Spleen (tissue), 7 donors: ENCODE measurements around the gene S100A5.

ENCODE experiments used
- CTCF ChIP-seq, 11 experiments: fragments of 200-600 bp in 7 of 11; fragments of 450-650 bp in 4 of 11; sonication (generic) in 4 of 11; IDR thresholded peaks in 8 of 11; conservative IDR thresholded peaks in 3 of 11; 1 replicate in 7 of 11; 2 replicates in 4 of 11; pipeline versions ENCODE4 v1.4.0 to v1.8.0; 2016 to 2021; ENCODE audit warnings: antibody characterized with exemption in 11 of 11, inconsistent platforms in 4 of 11, mild to moderate bottlenecking in 1 of 11
- POLR2AphosphoS5 ChIP-seq, 3 donors: sonication (generic); formaldehyde crosslinking; IDR thresholded peaks; one replicate each; pipeline ENCODE4 v1.5.1; 2017; ENCODE audit warnings: antibody characterized with exemption in 3 of 3
- donor health status: DM: no; HTN: no; CAD: no; lungs with moderate emphysema.
- donor health status: DM: no; HTN: no; CAD: no.
- donor health status: DM: no; HTN: no; CAD: no.

DNA sequence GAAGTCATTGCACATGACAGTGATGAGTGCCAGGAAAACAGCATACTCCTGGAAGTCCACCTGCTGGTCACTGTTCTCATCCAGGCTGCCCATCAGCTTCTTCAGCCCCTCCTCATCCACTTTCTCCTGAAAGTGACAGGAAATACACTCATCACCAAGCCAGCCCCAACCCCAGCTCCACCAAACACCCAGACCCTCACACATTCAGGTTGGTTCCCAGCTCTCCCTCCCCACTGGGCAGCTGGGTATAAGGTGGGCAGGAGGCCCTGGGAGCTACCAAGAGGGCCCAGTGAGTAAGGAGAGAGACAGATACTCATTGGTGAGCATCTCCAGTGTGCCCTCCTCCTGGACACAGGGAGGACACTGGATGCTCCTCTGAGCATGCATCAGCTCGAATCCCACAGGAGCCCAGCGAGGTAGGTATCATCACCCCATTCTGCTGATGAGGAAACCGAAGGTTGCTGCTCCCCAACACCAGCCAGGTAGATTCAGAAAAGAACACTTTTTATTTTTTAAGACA is 20.8 kb upstream of the S100A5 start:
- no peak for TF ChIP-seq CTCF (IDR thresholded peaks at IDR 0.05 in 8 of 11, conservative IDR thresholded peaks at IDR 0.05 in 3 of 11)
- TF ChIP-seq POLR2AphosphoS5 (IDR thresholded peaks at IDR 0.05): no peak
